Eye (tissue), 1 donor: ENCODE measurements around the gene CHDH.

Experiments
- DNase-seq: peaks from one replicate; pipeline ENCODE4 v3.0.0-alpha.2; 2015

Gene CHDH

GRCh38 chr3:53787016-53787415 lies 59.2 kb downstream of the CHDH start:
- DNase-seq: no peak

- DNase-seq: no peak
Observed at GRCh38 chr3:53780806-53781205, 65.4 kb downstream of the CHDH start.

- no peak for DNase-seq
Observed at GRCh38 chr3:53780171-53780570, 66.0 kb downstream of the CHDH start.

GRCh38 chr3:53778153-53778552 lies 68.1 kb downstream of the CHDH start:
- no peak for DNase-seq

- DNase-seq: no peak
Observed at GRCh38 chr3:53777468-53777867, 68.8 kb downstream of the CHDH start.

- peak; percentile 30 for DNase-seq
Observed at GRCh38 chr3:53776494-53777101, 69.6 kb downstream of the CHDH start.

- DNase-seq: peak; percentile 61
Observed at GRCh38 chr3:53775834-53776251, 70.4 kb downstream of the CHDH start.

- DNase-seq: no peak
Observed at GRCh38 chr3:53775018-53775417, 71.2 kb downstream of the CHDH start.

GRCh38 chr3:53774414-53774813 lies 71.8 kb downstream of the CHDH start:
- DNase-seq: no peak

GRCh38 chr3:53773611-53774368 lies 72.4 kb downstream of the CHDH start:
- DNase-seq: peak; percentile 50

GRCh38 chr3:53773021-53773436 lies 73.2 kb downstream of the CHDH start:
- peak; percentile 39 for DNase-seq

GRCh38 chr3:53772562-53772961 lies 73.7 kb downstream of the CHDH start:
- no peak for DNase-seq

GRCh38 chr3:53768478-53769459 lies 77.5 kb downstream of the CHDH start:
- DNase-seq: no peak

- no peak for DNase-seq
Observed at GRCh38 chr3:53766706-53767105, 79.5 kb downstream of the CHDH start.

GRCh38 chr3:53765753-53766152 lies 80.5 kb downstream of the CHDH start:
- DNase-seq: no peak

- no peak for DNase-seq
Observed at GRCh38 chr3:53764026-53764775, 82.0 kb downstream of the CHDH start.

- DNase-seq: no peak
Observed at GRCh38 chr3:53763353-53763752, 82.9 kb downstream of the CHDH start.
